ENCODE measurements around the gene CASR.
"Not testable (repeated sequence)": the region's sequence is repeated elsewhere in the genome, so short reads cannot be mapped to it uniquely, and the experiment has no call there.

The CASR gene

DNA sequence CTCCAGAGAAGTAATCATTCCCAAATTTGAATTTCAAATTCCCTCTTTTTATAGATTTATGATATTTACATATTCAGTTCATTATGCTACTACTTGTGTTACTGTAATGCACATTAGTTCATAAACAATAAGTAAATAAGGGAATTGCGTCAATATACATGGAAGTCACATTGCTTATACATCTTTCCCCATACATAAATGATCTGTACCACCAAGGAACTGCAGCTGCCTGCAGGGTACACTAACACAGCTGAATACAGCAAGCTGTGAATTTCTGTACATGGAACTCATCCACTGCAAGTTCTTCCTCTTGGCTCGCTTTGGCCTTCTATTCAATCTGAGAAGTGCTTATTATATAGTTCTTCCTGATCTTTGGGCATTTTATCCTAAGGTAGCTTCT, 15.5 kb downstream of the CASR start:
- no peaks in the 10 kb centered on the region for H3K9me3 ChIP-seq (ENCODE audit: insufficient read depth, low read depth, low read length)
- no peak overlapping the region for H2AFZ ChIP-seq (ENCODE audit: insufficient read depth, low read length, poor library complexity)
- H3K4me3 ChIP-seq (ENCODE audit: low read depth, low read length), result no peak overlapping the region
- H3K27me3 ChIP-seq (ENCODE audit: insufficient read depth, low read length), result no peaks in the 10 kb centered on the region
- H3K18ac ChIP-seq (ENCODE audit: low read length), result no peak overlapping the region
- no peak overlapping the region for H2BK5ac ChIP-seq (ENCODE audit: low read depth, low read length, poor library complexity)
- H3K27ac ChIP-seq (ENCODE audit: low read depth, low read length), result no peak overlapping the region
- H3K4me1 ChIP-seq (ENCODE audit: control insufficient read depth in 1 of 2, insufficient read depth in 2 of 2, low read length in 2 of 2), result no peaks in the 10 kb centered on the region
- H3K14ac ChIP-seq (ENCODE audit: low read length), result no peak overlapping the region
- H3K4ac ChIP-seq (ENCODE audit: low read depth, low read length), result no peak overlapping the region
- H3K79me1 ChIP-seq (ENCODE audit: low read length), result no peaks in the 10 kb centered on the region
- no peak overlapping the region for H4K8ac ChIP-seq (ENCODE audit: low read depth, low read length)
- H3K79me2 ChIP-seq (ENCODE audit: control insufficient read depth, insufficient read depth, low read length, poor library complexity), result no peaks in the 10 kb centered on the region
- no peak overlapping the region for H4K91ac ChIP-seq (ENCODE audit: low read depth, low read length)
- no peak for DNase-seq
- no peak overlapping the region for H4K12ac ChIP-seq (ENCODE audit: low read depth, low read length)
- H2BK120ac ChIP-seq (ENCODE audit: insufficient read depth, low read length, poor library complexity), result no peak overlapping the region
- H2BK12ac ChIP-seq (ENCODE audit: low read length), result no peak overlapping the region
- no peak overlapping the region for H3K9ac ChIP-seq (ENCODE audit: low read length)
- no peak overlapping the region for H3K23ac ChIP-seq (ENCODE audit: low read length)
- no CpG with 5 or more reads among the region's 2 CpGs for WGBS (ENCODE audit: extremely low coverage, insufficient coverage, insufficient read length)
- H3K4me2 ChIP-seq (ENCODE audit: low read length), result no peak overlapping the region
- no peaks in the 10 kb centered on the region for H3K36me3 ChIP-seq (ENCODE audit: control insufficient read depth in 1 of 2, insufficient read depth in 2 of 2, low read length in 2 of 2)
- H2AK5ac ChIP-seq (ENCODE audit: low read length), result no peak overlapping the region

DNA sequence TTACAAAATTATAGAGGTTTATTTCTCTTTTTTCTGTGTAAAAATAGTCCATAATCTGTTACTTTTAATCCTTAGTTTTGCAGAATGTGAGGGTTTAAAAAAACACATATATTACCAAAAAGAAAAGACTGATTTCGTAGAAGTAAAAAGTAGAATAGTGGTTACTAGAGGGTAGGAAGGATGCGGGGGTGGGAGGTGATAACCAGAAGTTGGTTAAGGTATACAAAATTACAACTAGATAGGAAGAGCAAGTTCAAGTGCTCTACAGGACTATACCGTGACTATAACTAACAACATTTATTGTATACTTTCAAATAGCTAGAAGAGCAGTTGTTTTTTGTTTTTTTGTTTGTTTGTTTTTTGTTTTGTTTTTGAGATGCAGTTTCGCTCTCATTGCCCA, 16.1 kb downstream of the CASR start:
- Histone ChIP-seq H3K27ac (ENCODE audit: low read depth, low read length) (no peak overlapping the region), H3K4me3 (ENCODE audit: low read depth, low read length) (no peak overlapping the region), H3K23ac (ENCODE audit: low read length) (no peak overlapping the region), H3K36me3 (ENCODE audit: control insufficient read depth in 1 of 2, insufficient read depth in 2 of 2, low read length in 2 of 2) (no peaks in the 10 kb centered on the region), H2BK5ac (ENCODE audit: low read depth, low read length, poor library complexity) (no peak overlapping the region), H3K79me1 (ENCODE audit: low read length) (no peaks in the 10 kb centered on the region), H2BK120ac (ENCODE audit: insufficient read depth, low read length, poor library complexity) (no peak overlapping the region), H4K8ac (ENCODE audit: low read depth, low read length) (no peak overlapping the region), H3K4me2 (ENCODE audit: low read length) (no peak overlapping the region), H2BK12ac (ENCODE audit: low read length) (no peak overlapping the region), H3K4ac (ENCODE audit: low read depth, low read length) (no peak overlapping the region), H4K91ac (ENCODE audit: low read depth, low read length) (no peak overlapping the region), H3K18ac (ENCODE audit: low read length) (no peak overlapping the region), H3K9me3 (ENCODE audit: insufficient read depth, low read depth, low read length) (no peaks in the 10 kb centered on the region), H2AK5ac (ENCODE audit: low read length) (no peak overlapping the region), H3K4me1 (ENCODE audit: control insufficient read depth in 1 of 2, insufficient read depth in 2 of 2, low read length in 2 of 2) (no peaks in the 10 kb centered on the region), H3K14ac (ENCODE audit: low read length) (no peak overlapping the region), H3K9ac (ENCODE audit: low read length) (no peak overlapping the region), H2AFZ (ENCODE audit: insufficient read depth, low read length, poor library complexity) (no peak overlapping the region), H3K27me3 (ENCODE audit: insufficient read depth, low read length) (no peaks in the 10 kb centered on the region), H4K12ac (ENCODE audit: low read depth, low read length) (no peak overlapping the region), H3K79me2 (ENCODE audit: control insufficient read depth, insufficient read depth, low read length, poor library complexity) (no peaks in the 10 kb centered on the region)
- no peak for DNase-seq
- no CpG with 5 or more reads among the region's 4 CpGs for WGBS (ENCODE audit: extremely low coverage, insufficient coverage, insufficient read length)

DNA sequence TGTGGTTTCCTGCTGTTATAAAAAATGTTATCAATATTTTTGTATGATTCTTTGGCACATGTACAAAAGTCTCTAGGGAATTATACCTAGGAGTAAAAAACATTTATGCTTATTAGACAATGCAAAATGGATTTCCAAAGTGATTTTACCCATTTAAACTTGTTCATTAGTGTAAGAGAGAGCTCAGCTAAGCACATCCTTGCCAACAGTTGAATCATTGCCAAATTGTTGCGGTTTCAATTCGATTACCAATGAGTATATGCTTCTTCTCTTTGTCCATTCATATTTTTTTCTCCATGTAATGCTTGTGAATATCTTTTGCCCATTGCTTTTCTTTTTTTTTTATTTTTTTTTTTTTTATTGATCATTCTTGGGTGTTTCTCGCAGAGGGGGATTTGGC, 17.2 kb downstream of the CASR start:
- Histone ChIP-seq H3K27me3 (ENCODE audit: insufficient read depth, low read length) (no peaks in the 10 kb centered on the region), H3K9me3 (ENCODE audit: insufficient read depth, low read depth, low read length) (no peaks in the 10 kb centered on the region), H2AFZ (ENCODE audit: insufficient read depth, low read length, poor library complexity) (no peak overlapping the region), H4K8ac (ENCODE audit: low read depth, low read length) (no peak overlapping the region), H3K18ac (ENCODE audit: low read length) (no peak overlapping the region), H3K14ac (ENCODE audit: low read length) (no peak overlapping the region), H2AK5ac (ENCODE audit: low read length) (no peak overlapping the region), H3K4me3 (ENCODE audit: low read depth, low read length) (no peak overlapping the region), H3K4ac (ENCODE audit: low read depth, low read length) (no peak overlapping the region), H3K9ac (ENCODE audit: low read length) (no peak overlapping the region), H2BK12ac (ENCODE audit: low read length) (no peak overlapping the region), H3K79me2 (ENCODE audit: control insufficient read depth, insufficient read depth, low read length, poor library complexity) (no peaks in the 10 kb centered on the region), H3K23ac (ENCODE audit: low read length) (no peak overlapping the region), H4K91ac (ENCODE audit: low read depth, low read length) (no peak overlapping the region), H2BK120ac (ENCODE audit: insufficient read depth, low read length, poor library complexity) (no peak overlapping the region), H4K12ac (ENCODE audit: low read depth, low read length) (no peak overlapping the region), H3K79me1 (ENCODE audit: low read length) (no peaks in the 10 kb centered on the region), H3K4me2 (ENCODE audit: low read length) (no peak overlapping the region), H3K36me3 (ENCODE audit: control insufficient read depth in 1 of 2, insufficient read depth in 2 of 2, low read length in 2 of 2) (no peaks in the 10 kb centered on the region), H3K27ac (ENCODE audit: low read depth, low read length) (no peak overlapping the region), H3K4me1 (ENCODE audit: control insufficient read depth in 1 of 2, insufficient read depth in 2 of 2, low read length in 2 of 2) (no peaks in the 10 kb centered on the region), H2BK5ac (ENCODE audit: low read depth, low read length, poor library complexity) (no peak overlapping the region)
- WGBS (ENCODE audit: extremely low coverage, insufficient coverage, insufficient read length), result no CpG with 5 or more reads among the region's 3 CpGs
- DNase-seq, result no peak

DNA sequence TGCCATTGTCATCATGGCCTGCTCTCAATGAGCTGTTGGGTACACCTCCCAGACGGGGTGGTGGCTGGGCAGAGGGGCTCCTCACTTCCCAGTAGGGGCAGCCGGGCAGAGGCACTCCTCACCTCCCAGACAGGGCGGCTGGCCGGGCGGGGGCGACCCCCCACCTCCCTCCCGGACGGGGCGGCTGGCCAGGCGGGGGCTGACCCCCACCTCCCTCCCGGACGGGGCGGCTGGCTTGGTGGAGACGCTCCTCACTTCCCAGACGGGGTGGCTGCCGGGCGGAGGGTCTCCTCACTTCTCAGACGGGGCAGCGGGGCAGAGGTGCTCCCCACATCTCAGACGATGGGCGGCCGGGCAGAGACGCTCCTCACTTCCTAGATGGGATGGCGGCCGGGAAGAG, 18.0 kb downstream of the CASR start:
- H2BK5ac ChIP-seq (ENCODE audit: low read depth, low read length, poor library complexity); H3K27me3 ChIP-seq (ENCODE audit: insufficient read depth, low read length); H2BK120ac ChIP-seq (ENCODE audit: insufficient read depth, low read length, poor library complexity); H3K79me2 ChIP-seq (ENCODE audit: control insufficient read depth, insufficient read depth, low read length, poor library complexity); H3K4me1 ChIP-seq (ENCODE audit: control insufficient read depth in 1 of 2, insufficient read depth in 2 of 2, low read length in 2 of 2); H3K27ac ChIP-seq (ENCODE audit: low read depth, low read length); H4K91ac ChIP-seq (ENCODE audit: low read depth, low read length); H3K9ac ChIP-seq (ENCODE audit: low read length); H3K18ac ChIP-seq (ENCODE audit: low read length); H3K4ac ChIP-seq (ENCODE audit: low read depth, low read length); H3K4me2 ChIP-seq (ENCODE audit: low read length); H3K36me3 ChIP-seq (ENCODE audit: control insufficient read depth in 1 of 2, insufficient read depth in 2 of 2, low read length in 2 of 2); H3K4me3 ChIP-seq (ENCODE audit: low read depth, low read length); H3K9me3 ChIP-seq (ENCODE audit: insufficient read depth, low read depth, low read length); DNase-seq; H2BK12ac ChIP-seq (ENCODE audit: low read length); H2AFZ ChIP-seq (ENCODE audit: insufficient read depth, low read length, poor library complexity); H4K12ac ChIP-seq (ENCODE audit: low read depth, low read length); H3K23ac ChIP-seq (ENCODE audit: low read length); H3K79me1 ChIP-seq (ENCODE audit: low read length); H4K8ac ChIP-seq (ENCODE audit: low read depth, low read length); H3K14ac ChIP-seq (ENCODE audit: low read length); H2AK5ac ChIP-seq (ENCODE audit: low read length): not testable (repeated sequence)
- no CpG with 5 or more reads among the region's 25 CpGs for WGBS (ENCODE audit: extremely low coverage, insufficient coverage, insufficient read length)

Measured in trophoblast cell (in vitro differentiated cells and primary cell).